PFSK-1 (cell line): Measurements from ENCODE around the gene POLR3H.

Experiments used
- FOXP2 ChIP-seq: optimal IDR thresholded peaks from 2 replicates; pipeline ENCODE3; 2011; ENCODE audit warnings: borderline replicate concordance, control low read depth, inconsistent platforms; ENCODE audit not compliant: insufficient read depth; ENCODE audit errors: extremely low read length, extremely low read depth
- POLR2AphosphoS5 ChIP-seq: IDR thresholded peaks from 2 replicates; pipeline ENCODE4 v1.6.1; 2012; ENCODE audit warnings: low read depth, mild to moderate bottlenecking, control low read depth, low read length, moderate library complexity
- REST ChIP-seq, 2 experiments: IDR thresholded peaks; 2 replicates each; pipeline versions ENCODE4 v1.6.1 to v1.8.0; 2011 to 2012; ENCODE audit warnings: low read depth in 2 of 2, low read length in 2 of 2, control low read depth in 1 of 2, inconsistent platforms in 1 of 2, mild to moderate bottlenecking in 1 of 2, moderate library complexity in 1 of 2; ENCODE audit not compliant: insufficient read depth in 1 of 2
- SIN3A ChIP-seq: IDR thresholded peaks from 2 replicates; pipeline ENCODE4 v1.6.1; 2012; ENCODE audit warnings: mild to moderate bottlenecking, low read length, moderate library complexity, borderline replicate concordance; ENCODE audit not compliant: insufficient read depth
- TAF1 ChIP-seq: IDR thresholded peaks from 2 replicates; pipeline ENCODE4 v1.6.1; 2012; ENCODE audit warnings: low read length, control low read depth, borderline replicate concordance; ENCODE audit not compliant: insufficient read depth

POLR3H gene

DNA sequence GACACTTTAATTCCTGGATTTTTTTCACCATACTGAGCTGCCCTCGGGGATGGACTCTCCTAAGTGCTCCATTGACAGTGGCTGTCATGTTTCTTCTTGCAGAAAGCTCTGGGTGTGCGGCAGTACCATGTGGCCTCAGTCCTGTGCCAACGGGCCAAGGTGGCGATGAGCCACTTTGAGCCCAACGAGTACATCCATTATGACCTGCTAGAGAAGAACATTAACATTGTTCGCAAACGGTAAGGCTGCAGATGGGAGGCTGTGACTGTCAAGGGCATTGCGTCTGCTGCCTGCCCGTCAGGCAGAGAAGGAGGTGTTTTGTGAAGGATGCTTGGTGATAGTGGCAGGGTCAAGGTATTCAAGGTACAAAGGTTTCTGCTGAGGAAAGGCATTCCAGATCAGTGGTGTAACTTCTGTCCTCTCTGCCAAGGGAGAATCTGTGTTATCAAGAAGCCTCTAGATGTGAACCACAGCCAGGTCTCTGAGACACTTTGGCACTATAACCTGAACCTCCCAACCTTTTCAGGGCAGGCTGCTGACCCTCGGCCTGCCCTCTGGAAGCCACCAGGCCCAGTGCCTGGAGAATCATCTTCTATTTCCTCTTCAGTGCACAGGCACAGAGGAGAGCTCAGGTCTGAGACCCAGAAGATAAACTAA is 44.5 kb downstream of the POLR3H start:
- TF ChIP-seq TAF1 (no peak), FOXP2 (no peak), POLR2AphosphoS5 (no peak), REST (IDR thresholded peaks at IDR 0.05; ENCODE audit: insufficient read depth in 1 of 2, low read depth in 2 of 2, low read length in 2 of 2) (no peak), SIN3A (no peak)

DNA sequence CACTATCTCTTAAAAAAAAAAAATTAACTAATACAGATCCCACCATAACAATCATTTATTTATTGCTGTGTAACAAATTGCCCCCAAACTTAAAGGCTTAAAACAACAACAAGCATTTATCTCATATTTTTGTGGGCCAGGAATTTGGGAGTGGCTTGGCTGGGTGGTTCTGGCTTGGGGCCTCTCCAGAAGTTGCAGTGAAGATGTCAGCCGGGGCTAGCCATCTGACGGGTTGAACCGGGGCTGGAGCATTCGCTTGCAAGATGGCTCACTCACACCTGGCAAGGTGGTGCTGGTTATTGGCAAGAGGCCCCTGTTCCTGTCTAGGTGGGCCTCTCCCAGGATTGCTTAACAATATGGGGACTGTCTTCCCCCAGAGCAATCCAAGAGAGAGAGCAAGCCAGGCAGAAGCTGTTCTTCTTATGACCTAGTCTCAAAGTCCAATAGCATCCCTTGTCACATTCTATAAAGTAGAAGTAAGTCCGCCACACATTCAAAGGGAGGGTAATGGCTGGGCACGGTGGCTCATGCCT is 45.9 kb downstream of the POLR3H start:
- TF ChIP-seq REST (IDR thresholded peaks at IDR 0.05; ENCODE audit: insufficient read depth in 1 of 2, low read depth in 2 of 2, low read length in 2 of 2) (no peak), TAF1 (no peak), FOXP2 (no peak), POLR2AphosphoS5 (no peak), SIN3A (no peak)

DNA sequence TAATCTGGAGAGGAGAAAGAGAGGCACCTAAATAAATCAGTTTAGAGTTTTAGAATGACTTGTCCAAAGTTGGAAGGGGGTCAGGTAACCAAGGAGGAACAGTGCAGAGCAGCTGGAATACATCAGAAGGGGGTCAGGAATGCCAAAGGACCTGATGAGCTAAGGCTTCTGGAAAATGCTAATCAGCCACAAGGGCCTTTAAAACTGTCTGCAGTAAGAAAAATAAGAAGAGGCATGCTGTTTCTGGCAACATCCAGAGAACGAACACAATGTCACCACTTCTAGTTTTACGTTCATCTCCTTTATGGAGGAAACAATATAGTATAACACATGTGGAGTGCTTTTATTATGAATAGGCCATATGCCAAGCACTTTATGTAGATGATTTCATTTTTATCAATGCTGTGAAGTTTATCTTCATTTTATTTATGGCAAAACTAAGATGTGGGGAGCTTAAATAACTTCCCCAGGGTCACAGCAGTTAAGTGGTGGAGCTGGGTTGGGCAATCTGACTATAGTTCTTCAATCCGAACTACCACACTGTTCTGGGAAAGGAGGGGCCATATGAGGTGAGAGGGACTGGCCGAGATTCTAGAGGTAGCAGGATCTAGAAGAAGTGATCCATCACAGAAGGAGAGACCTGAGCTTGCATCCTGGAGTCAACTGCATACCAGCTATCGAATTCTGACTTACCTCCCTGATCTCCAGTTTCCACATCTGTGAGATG is 52.7 kb downstream of the POLR3H start:
- no peak for TF ChIP-seq SIN3A
- no peak for TF ChIP-seq POLR2AphosphoS5
- no peak for TF ChIP-seq TAF1
- no peak for TF ChIP-seq FOXP2
- TF ChIP-seq REST (IDR thresholded peaks at IDR 0.05; ENCODE audit: insufficient read depth in 1 of 2, low read depth in 2 of 2, low read length in 2 of 2) = no peak

DNA sequence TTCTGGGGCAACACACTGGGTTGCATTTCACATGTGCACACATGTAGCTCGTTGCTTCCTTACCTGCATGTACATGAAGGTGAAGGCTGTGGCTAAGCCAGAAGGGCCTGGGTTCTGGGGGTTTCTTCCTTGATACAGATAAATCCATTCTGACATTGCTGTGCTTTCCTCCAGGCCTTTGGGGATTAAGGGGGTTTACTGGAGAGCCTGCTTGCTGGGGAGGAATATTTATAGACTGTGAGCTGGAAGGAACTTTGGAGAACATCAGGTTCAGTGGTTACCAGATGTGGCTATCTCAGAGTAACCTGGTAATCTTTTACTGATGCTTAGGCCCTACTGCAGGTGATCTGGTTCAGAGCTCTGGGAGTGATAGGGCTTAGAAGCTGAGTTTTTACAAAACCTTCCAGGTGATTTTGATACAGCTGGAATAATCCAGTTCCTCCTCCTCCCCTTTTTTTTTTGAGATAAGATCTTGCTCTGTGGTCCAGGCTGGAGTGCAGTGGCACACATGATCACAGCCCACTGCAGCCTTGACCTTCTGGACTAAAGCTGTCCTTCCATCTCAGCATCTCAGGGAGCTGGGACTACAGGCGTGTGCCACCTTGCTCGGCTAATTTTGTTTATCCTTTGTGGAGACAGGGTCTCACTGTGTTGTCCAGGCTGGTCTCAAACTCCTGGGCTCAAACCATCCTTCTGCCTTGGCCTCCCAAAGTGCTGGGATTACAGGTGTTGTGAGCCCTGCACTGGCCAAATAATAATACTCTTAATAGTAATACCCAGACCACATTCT is 55.5 kb downstream of the POLR3H start:
- TF ChIP-seq POLR2AphosphoS5 (no peak), REST (IDR thresholded peaks at IDR 0.05; ENCODE audit: insufficient read depth in 1 of 2, low read depth in 2 of 2, low read length in 2 of 2) (no peak), SIN3A (no peak), TAF1 (no peak), FOXP2 (no peak)
